HL-60 (cell line): Measurements from ENCODE around the gene PPP1R1B.

ENCODE experiments used
- GABPA ChIP-seq: IDR thresholded peaks from 2 replicates; pipeline ENCODE4 v1.6.1; 2012; ENCODE audit warnings: low read depth
- POLR2AphosphoS5 ChIP-seq: IDR thresholded peaks from 2 replicates; pipeline ENCODE4 v1.6.1; 2012; ENCODE audit warnings: low read depth
- SPI1 ChIP-seq: IDR thresholded peaks from 2 replicates; pipeline ENCODE4 v1.6.1; 2012; ENCODE audit warnings: low read depth, mild to moderate bottlenecking, borderline replicate concordance
- TF ChIP-seq, protein P1 (sequence below): IDR thresholded peaks from one replicate; pipeline ENCODE4 v1.5.1; 2011; ENCODE audit warnings: low read length, control low read depth, inconsistent platforms; ENCODE audit not compliant: insufficient read depth
- TF ChIP-seq, protein P2 (sequence below): IDR thresholded peaks from 2 replicates; pipeline ENCODE4 v1.6.1; 2012; ENCODE audit warnings: low read depth; ENCODE audit not compliant: insufficient replicate concordance

- TF ChIP-seq, protein P1, sequence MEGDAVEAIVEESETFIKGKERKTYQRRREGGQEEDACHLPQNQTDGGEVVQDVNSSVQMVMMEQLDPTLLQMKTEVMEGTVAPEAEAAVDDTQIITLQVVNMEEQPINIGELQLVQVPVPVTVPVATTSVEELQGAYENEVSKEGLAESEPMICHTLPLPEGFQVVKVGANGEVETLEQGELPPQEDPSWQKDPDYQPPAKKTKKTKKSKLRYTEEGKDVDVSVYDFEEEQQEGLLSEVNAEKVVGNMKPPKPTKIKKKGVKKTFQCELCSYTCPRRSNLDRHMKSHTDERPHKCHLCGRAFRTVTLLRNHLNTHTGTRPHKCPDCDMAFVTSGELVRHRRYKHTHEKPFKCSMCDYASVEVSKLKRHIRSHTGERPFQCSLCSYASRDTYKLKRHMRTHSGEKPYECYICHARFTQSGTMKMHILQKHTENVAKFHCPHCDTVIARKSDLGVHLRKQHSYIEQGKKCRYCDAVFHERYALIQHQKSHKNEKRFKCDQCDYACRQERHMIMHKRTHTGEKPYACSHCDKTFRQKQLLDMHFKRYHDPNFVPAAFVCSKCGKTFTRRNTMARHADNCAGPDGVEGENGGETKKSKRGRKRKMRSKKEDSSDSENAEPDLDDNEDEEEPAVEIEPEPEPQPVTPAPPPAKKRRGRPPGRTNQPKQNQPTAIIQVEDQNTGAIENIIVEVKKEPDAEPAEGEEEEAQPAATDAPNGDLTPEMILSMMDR = no peak
- TF ChIP-seq POLR2AphosphoS5 (no peak), SPI1 (no peak), GABPA (no peak)
- TF ChIP-seq, protein P2, sequence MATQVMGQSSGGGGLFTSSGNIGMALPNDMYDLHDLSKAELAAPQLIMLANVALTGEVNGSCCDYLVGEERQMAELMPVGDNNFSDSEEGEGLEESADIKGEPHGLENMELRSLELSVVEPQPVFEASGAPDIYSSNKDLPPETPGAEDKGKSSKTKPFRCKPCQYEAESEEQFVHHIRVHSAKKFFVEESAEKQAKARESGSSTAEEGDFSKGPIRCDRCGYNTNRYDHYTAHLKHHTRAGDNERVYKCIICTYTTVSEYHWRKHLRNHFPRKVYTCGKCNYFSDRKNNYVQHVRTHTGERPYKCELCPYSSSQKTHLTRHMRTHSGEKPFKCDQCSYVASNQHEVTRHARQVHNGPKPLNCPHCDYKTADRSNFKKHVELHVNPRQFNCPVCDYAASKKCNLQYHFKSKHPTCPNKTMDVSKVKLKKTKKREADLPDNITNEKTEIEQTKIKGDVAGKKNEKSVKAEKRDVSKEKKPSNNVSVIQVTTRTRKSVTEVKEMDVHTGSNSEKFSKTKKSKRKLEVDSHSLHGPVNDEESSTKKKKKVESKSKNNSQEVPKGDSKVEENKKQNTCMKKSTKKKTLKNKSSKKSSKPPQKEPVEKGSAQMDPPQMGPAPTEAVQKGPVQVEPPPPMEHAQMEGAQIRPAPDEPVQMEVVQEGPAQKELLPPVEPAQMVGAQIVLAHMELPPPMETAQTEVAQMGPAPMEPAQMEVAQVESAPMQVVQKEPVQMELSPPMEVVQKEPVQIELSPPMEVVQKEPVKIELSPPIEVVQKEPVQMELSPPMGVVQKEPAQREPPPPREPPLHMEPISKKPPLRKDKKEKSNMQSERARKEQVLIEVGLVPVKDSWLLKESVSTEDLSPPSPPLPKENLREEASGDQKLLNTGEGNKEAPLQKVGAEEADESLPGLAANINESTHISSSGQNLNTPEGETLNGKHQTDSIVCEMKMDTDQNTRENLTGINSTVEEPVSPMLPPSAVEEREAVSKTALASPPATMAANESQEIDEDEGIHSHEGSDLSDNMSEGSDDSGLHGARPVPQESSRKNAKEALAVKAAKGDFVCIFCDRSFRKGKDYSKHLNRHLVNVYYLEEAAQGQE = no peak
These were observed 23.4 kb downstream of the PPP1R1B start for GRCh38 chr17:39650121-39650579.
